Activated T-helper 17 cell treated with anti-CD3 and anti-CD28 coated beads, Interleukin-2, amount 50 U/mL, for 72 hours (primary cell): ENCODE data around the gene UCP3. TPM values are rescaled to one million over a fixed set of nuclear protein-coding genes. Genes with fewer than 3 reads are reported as not detected.

Source experiments
- ATAC-seq: fragments of 150-1000 bp; cut with Tn5 transposase; replicated peaks from 2 replicates; pipeline ENCODE4 v1.10.0; 2021; ENCODE audit warnings: mild to moderate bottlenecking, moderate library complexity
- H3K27ac Mint-ChIP-seq: one replicate; pipeline ENCODE4 v1.8.0; 2022; ENCODE audit warnings: mixed read lengths
- H3K27me3 Mint-ChIP-seq: one replicate; pipeline ENCODE4 v1.8.0; 2022; ENCODE audit warnings: mixed read lengths
- H3K36me3 Mint-ChIP-seq: one replicate; pipeline ENCODE4 v1.8.0; 2022; ENCODE audit warnings: low read depth, mild to moderate bottlenecking, mixed read lengths
- H3K4me1 Mint-ChIP-seq: one replicate; pipeline ENCODE4 v1.8.0; 2022; ENCODE audit warnings: mixed read lengths
- H3K4me3 Mint-ChIP-seq: one replicate; pipeline ENCODE4 v1.8.0; 2022; ENCODE audit warnings: mild to moderate bottlenecking, mixed read lengths
- H3K9me3 Mint-ChIP-seq: one replicate; pipeline ENCODE4 v1.8.0; 2022; ENCODE audit warnings: mixed read lengths
- total RNA-seq, 2 donors: library from RNA; stranded (reverse); gene quantifications; one replicate each; pipeline ENCODE4 v1.2.3, GENCODE V29; 2022

The UCP3 gene
- total RNA-seq, 2 donors from 2014 or later: 4.3 to 6.6 TPM

DNA sequence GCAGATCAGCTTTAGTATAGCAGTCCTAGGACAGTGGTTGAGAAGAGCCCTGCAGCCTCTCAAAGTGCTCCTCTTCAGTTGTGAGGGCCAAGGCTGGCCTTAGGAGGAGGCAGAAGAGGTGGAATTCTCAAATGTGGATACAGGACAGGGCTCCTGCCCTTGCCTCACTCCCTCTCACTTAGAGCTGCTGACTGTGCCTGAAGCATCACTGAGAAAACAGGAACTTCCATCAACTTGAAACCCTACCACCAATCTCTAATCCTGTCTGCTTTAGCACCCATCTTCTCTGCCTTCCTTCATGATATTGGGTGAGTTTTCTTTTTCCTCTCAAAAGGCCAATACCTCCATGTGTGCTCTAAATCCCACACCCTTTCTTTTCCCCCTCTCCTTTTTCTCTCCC lies 14.4 kb upstream of the UCP3 start:
- Mint-ChIP-seq H3K27me3 (no peaks in the 10 kb centered on the region), H3K4me1 (peaks cover 26% of the 10 kb centered on the region), H3K4me3 (peak overlapping the region; percentile 29), H3K27ac (peak overlapping the region; percentile 86), H3K36me3 (peaks cover 21% of the 10 kb centered on the region), H3K9me3 (no peaks in the 10 kb centered on the region)
- no peak for ATAC-seq

DNA sequence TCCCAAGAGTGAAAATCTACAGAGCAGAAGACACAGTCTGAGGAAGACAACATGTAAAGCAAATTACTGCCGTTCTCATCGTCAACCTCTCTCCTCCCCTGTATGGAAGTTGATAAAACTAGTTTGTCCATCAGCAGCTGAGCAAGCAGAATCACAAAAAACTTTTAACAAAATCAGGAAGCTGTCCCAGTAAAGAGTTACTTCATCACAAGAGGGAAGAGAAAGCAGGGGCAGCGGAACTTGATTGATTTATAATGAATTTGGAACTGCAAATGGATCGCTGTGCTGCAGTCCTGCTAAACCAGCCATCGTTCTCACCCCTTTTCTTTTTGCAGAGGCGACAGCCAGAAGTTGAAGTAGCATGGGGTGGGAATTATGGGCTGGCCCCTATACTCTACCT lies 13.7 kb upstream of the UCP3 start:
- ATAC-seq: no peak
- H3K4me1 Mint-ChIP-seq: peaks cover 26% of the 10 kb centered on the region
- no peak overlapping the region for H3K4me3 Mint-ChIP-seq

DNA sequence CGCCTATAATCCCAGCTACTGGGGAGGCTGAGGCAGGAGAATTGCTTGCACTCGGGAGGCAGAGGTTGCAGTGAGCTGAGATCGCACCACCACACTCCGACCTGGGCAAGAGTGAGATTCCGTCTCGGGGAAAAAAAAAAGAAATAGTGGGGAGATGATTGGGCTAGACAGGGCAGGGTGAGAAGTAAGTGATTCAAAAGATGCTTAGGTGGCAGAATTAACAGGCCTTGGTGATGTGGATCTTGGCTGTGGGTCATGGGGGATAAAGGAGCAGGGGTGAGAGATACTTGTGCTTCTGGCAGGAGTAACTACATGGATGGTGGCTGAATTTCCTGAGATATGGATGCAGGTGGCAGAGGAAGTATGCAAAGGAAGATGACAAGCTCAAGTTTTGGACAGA lies 13.1 kb upstream of the UCP3 start:
- Mint-ChIP-seq H3K27ac (no peak overlapping the region), H3K4me3 (no peak overlapping the region), H3K27me3 (no peaks in the 10 kb centered on the region), H3K9me3 (no peaks in the 10 kb centered on the region), H3K4me1 (peaks cover 26% of the 10 kb centered on the region), H3K36me3 (peaks cover 25% of the 10 kb centered on the region)
- no peak for ATAC-seq

More for the DNA sequence above, 13.7 kb upstream of the UCP3 start:
- Mint-ChIP-seq H3K36me3 (peaks cover 21% of the 10 kb centered on the region), H3K9me3 (no peaks in the 10 kb centered on the region), H3K27ac (no peak overlapping the region), H3K27me3 (no peaks in the 10 kb centered on the region)

DNA sequence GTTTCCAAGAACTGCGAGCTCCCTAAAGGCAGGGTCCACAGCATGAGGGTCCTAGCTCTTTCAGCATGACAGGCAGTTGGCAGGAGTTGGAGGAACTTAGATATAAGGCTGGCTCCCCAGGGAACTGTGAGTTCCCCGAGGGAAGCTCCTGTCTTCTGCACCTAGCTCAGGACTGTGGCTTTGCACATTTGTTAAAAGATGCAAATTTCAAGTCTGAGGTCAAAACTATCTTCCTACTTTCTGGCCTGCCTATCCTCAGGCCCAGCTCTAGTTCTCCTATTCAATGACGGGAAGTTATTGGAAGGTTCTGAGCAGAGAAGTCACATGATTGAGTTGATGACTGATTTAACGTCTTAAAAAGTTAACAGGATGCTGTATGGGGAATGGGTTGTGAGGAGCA lies 11.7 kb upstream of the UCP3 start:
- Mint-ChIP-seq H3K27me3 (no peaks in the 10 kb centered on the region), H3K4me3 (no peak overlapping the region), H3K36me3 (peaks cover 31% of the 10 kb centered on the region), H3K9me3 (no peaks in the 10 kb centered on the region), H3K27ac (no peak overlapping the region), H3K4me1 (peaks cover 28% of the 10 kb centered on the region)
- ATAC-seq: peak; percentile 15

DNA sequence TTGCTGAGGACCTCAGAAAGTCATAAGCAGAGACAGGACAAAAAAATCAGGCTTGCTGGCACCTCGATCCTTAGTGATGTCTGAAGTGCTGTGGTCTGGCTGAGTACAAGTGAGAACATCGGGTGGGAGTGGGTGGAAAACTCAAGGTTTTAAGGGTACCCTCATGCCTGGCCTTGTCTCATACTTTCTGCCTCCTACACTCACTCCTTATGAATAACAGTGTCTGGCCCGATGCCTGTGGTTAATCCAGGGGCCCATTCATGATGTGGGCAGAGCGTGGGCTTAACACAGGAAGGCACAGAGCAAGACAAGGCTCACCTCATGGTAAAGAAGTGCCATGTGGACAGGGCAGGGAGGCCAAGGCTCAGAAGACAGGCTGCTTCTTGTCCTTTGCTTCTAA lies 11.0 kb upstream of the UCP3 start:
- H3K9me3 Mint-ChIP-seq: no peaks in the 10 kb centered on the region
- H3K36me3 Mint-ChIP-seq: peaks cover 30% of the 10 kb centered on the region
- no peaks in the 10 kb centered on the region for H3K27me3 Mint-ChIP-seq
- peaks cover 29% of the 10 kb centered on the region for H3K4me1 Mint-ChIP-seq
- no peak overlapping the region for H3K27ac Mint-ChIP-seq
- H3K4me3 Mint-ChIP-seq: no peak overlapping the region
- peak; percentile 88 for ATAC-seq

DNA sequence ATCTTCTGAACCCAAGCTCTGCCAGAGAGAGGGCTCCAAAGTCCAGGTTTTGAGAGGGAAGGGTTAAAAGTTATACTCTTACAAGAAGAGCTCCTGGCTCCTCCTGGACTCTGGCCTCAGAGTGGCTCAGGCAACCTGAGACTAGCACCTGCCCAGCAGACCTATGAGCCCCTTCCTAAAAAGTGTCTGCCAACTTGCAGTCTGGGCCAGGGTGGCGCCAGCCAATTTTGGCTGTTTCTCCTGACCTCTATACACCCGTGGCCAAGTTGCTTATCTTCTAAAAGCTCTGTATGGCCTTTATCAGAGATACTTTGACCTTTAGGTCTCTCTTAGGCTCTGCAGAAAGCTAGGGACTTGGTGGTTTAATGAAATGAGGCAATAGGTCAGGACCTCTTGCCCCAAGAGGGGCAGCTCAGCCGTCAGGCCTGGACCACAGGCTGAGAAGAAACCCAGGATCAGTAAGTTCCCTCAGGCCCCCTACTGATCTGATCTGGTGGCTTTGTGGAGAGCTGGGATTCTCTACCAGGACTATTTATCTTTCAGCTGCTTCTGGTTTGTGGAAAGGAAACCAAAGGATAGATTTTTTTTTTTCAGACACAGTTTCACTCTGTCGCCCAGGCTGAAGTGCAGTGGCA lies 10.3 kb upstream of the UCP3 start:
- Mint-ChIP-seq H3K4me1 (peaks cover 28% of the 10 kb centered on the region), H3K27ac (no peak overlapping the region), H3K4me3 (no peak overlapping the region), H3K27me3 (no peaks in the 10 kb centered on the region), H3K9me3 (no peaks in the 10 kb centered on the region), H3K36me3 (peaks cover 28% of the 10 kb centered on the region)
- peak; percentile 22 for ATAC-seq

DNA sequence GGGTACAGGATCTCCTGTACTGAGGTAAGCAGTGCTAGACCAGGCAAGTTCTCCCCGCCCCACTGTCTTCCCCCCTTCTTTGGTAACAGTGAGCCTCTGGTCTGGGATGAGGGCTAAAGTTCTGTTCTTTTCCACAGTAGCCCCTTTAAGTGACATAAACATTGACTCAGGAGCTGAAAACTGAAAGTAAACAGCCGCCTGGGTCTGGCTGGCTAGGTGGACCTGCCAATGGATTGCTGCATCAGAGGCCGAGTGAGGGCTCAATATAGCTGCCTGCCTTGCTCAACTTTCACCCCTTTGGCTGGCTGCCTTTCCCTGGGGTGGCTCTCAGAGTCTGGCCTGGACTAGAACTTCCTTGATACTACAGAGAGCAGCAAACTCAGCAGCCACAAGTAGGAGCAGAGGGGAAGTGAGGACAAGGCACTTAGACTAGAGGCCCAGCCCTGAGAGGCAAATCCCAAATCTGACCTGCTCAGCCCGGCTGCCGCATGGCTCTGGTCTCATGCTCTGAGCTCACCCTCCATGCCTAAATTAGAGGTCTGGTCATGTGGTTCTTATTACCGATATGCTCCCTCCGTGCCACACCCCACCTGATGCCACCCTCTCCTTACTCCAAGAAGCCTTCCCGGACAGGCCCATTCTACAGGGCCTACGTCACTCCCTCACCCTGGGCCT lies 9.6 kb upstream of the UCP3 start:
- Mint-ChIP-seq H3K9me3 (no peaks in the 10 kb centered on the region), H3K27me3 (no peaks in the 10 kb centered on the region), H3K4me1 (peaks cover 26% of the 10 kb centered on the region), H3K27ac (no peak overlapping the region), H3K4me3 (no peak overlapping the region), H3K36me3 (peaks cover 21% of the 10 kb centered on the region)
- no peak for ATAC-seq

DNA sequence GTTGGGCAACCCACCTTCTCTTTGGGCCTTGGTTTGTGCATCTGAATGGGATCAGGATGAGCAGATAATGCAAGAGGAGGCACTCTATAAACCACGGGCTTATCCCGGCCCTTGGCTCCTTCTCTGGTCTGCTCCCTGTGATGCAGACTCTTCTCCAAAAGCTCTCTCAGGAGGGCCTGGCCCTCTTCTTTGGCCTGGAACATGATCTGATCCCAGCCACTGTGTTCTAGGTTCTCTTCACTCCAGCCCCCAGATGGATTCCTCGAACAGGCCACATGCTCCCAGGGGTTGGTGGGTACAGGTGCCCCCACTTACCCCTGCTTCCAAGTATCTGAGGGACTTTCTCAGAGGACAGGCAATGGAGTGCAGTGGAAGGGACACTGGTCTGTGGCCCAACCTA lies 8.7 kb upstream of the UCP3 start:
- Mint-ChIP-seq H3K27ac (no peak overlapping the region), H3K4me3 (no peak overlapping the region), H3K36me3 (peaks cover 20% of the 10 kb centered on the region), H3K4me1 (peaks cover 23% of the 10 kb centered on the region), H3K27me3 (no peaks in the 10 kb centered on the region), H3K9me3 (no peaks in the 10 kb centered on the region)
- ATAC-seq: no peak

DNA sequence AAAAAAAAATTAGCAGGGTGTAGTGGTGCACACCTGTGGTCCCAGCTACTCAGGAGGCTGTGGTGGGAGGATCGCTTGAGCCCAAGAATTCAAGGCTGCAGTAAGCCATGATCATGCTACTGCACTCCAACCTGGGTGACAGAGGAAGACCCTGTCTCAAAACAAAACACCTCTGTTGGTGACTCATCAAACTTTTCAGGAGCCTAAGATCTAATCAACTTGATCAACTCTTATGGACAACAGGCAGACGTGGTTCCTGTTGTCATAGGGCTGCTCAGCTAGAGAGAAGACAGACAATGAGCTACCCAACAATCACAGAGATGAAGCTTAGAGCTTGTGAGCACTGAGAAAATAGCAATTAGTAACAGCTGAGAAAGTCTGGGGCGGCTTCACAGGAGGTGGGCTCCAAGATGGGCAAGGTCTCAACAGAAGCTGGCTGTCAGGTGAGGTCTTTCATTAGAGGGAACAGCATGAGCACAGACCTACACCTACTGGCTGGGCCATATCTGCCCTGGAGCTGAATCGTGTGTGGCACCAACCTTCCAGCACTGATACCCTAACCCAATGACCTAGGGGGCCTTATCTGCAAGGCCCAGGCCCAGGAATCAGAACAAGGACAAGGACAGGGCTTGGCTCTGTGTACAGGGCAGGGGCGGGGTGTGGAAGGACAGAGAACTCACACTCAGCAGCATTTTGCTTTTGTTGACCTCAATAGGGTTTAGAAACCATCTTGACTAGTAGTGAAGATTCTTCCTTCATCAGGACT lies 7.2 kb upstream of the UCP3 start:
- no peak for ATAC-seq
- Mint-ChIP-seq H3K4me3 (peak overlapping the region; percentile 48), H3K36me3 (peaks cover 36% of the 10 kb centered on the region), H3K9me3 (peaks cover 4% of the 10 kb centered on the region), H3K27ac (no peak overlapping the region), H3K4me1 (peaks cover 31% of the 10 kb centered on the region), H3K27me3 (no peaks in the 10 kb centered on the region)

DNA sequence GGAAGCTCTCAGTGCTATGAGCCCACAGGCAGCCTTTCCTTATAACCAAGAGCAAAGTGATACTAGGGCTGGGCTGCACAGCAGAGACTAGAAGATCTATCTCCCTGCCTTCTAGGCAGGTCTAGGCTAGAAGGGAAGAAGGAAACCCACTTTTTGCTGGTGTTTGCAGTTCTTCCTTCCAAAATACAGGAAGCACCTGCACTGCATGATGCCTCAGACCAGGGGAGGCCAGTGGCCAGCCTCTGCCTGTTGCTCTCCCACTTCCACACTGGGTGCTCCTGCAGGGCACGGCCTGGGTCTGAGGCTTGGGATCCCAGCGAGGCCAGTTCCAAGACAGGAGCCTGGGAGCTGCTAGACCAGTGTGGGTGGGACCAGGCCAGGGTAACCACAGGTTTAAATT lies 6.0 kb upstream of the UCP3 start:
- Mint-ChIP-seq H3K27ac (peak overlapping the region; percentile 37), H3K27me3 (no peaks in the 10 kb centered on the region), H3K9me3 (peaks cover 4% of the 10 kb centered on the region), H3K4me1 (peaks cover 43% of the 10 kb centered on the region), H3K4me3 (peak overlapping the region; percentile 48), H3K36me3 (peaks cover 47% of the 10 kb centered on the region)
- ATAC-seq: no peak

DNA sequence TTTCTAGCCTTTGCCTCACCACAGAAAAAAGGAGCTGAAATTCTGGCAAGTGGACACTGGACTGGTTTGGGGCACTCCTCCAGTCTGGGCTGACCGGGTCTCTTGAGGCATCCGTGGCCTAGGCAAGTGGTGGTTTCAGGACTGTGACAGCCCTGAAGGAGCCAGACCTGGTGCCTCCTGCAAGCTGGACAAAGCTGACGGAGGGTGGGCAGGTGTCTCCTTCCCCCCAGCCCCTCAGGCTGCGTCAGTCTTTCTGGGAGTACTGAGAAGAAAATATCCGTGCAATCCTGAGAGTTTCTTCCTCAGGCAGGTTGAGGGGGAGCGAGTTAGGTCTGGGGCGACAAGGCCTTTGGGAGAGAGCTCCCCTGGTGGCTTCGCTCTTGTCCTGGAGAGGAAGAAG lies 4.3 kb upstream of the UCP3 start:
- H3K27ac Mint-ChIP-seq: peak overlapping the region; percentile 99
- peaks cover 55% of the 10 kb centered on the region for H3K4me1 Mint-ChIP-seq
- no peaks in the 10 kb centered on the region for H3K27me3 Mint-ChIP-seq
- H3K9me3 Mint-ChIP-seq: peaks cover 4% of the 10 kb centered on the region
- peaks cover 49% of the 10 kb centered on the region for H3K36me3 Mint-ChIP-seq
- no peak overlapping the region for H3K4me3 Mint-ChIP-seq
- no peak for ATAC-seq

DNA sequence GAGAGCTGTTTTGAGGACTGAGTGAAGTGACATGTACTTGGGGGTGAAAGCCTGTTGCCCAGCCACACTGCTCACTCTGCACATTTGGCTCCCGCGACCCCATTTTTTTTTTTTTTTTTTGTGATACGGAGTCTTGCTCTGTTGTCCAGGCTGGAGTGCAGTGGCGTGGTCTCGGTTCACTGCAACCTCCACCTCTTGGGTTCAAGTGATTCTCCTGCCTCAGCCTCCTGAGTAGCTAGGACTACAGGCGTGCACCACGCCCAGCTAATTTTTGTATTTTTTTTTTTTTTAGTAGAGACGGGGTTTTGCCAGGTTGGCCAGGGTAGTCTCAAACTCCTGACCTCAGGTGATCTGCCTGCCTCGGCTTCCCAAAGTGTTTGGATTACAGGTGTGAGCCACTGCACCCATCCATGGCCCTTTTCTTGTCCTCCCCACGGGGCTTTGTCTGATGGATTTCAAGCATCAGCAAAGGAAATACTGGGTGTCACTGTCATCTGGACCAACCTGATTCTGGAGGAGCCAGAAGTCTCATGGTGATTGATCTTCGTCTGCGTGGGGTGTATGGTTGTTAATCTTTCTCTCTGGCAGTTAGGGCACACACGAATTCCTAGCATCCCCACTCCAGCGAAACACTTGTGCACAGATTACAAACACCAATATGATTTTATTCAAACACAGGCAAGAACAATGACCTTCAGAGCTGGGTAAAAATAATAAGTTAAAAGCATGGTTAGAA lies 3.4 kb upstream of the UCP3 start:
- H3K27me3 Mint-ChIP-seq: no peaks in the 10 kb centered on the region
- peaks cover 4% of the 10 kb centered on the region for H3K9me3 Mint-ChIP-seq
- peak overlapping the region; percentile 78 for H3K4me3 Mint-ChIP-seq
- H3K27ac Mint-ChIP-seq: peak overlapping the region; percentile 99
- no peak for ATAC-seq
- H3K4me1 Mint-ChIP-seq: peaks cover 55% of the 10 kb centered on the region
- H3K36me3 Mint-ChIP-seq: peaks cover 48% of the 10 kb centered on the region

DNA sequence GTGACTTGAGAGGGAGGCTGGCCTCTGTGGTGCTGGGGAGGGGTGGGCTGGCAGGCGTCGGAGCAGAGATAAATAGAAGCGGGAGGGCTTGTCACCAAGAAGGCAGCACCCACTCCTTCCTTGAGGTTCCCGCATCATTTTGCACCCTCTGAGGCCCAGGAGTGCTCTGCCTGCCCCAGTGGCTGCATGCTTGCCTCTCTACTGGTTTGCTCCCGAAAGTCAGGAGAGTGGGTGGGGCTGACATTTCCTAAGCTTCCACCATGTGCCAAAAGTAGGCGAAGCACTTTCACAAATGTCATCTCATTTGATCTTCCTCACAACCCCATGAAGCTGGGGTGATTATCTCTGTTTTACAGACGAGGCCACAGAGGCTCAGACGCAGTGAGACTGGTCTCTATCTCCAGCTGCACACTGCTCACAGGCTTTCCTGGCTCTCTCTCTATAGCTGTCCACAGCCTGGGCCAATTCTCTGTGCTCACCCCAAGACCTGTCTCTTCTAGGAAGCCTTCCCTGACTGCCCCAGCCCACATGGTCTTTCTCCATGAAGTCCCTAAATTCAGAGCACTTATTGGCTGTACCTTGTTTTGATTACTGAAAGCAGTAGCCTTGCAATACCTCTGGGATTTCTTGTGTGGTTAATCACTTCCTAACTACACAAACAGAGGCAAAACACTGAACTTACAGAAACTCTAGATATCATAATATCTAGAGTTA lies 2.6 kb upstream of the UCP3 start:
- H3K4me1 Mint-ChIP-seq: peaks cover 53% of the 10 kb centered on the region
- peak; percentile 81 for ATAC-seq
- peaks cover 41% of the 10 kb centered on the region for H3K36me3 Mint-ChIP-seq
- peaks cover 4% of the 10 kb centered on the region for H3K9me3 Mint-ChIP-seq
- H3K27me3 Mint-ChIP-seq: no peaks in the 10 kb centered on the region
- peak overlapping the region; percentile 99 for H3K27ac Mint-ChIP-seq
- H3K4me3 Mint-ChIP-seq: peak overlapping the region; percentile 78
